OCI-LY7 (cell line): ENCODE results near the gene CACNA1D. TPM values are rescaled to one million over a fixed set of nuclear protein-coding genes. Genes with fewer than 3 reads are reported as not detected.
A peak's percentile ranks its signal among the peaks of the same experiment; 100 is the strongest.

ENCODE experiments used
- BruUV-seq: library from RNA; stranded (reverse); fragments of 400-500 nt; replicated peaks from 2 replicates; lab custom pipeline; 2021; lab: Mats Ljungman, UMichigan
- CTCF ChIA-PET: fragments of 300-600 bp; sonication (Branson Sonifier 250); formaldehyde crosslinking; loops from one replicate; lab custom pipeline; 2022; ENCODE audit warnings: antibody characterized with exemption; ENCODE audit not compliant: unreplicated experiment; lab: Charles Lee
- POLR2A ChIA-PET: fragments of 300-600 bp; sonication (Branson Sonifier 250); formaldehyde crosslinking; loops from one replicate; lab custom pipeline; 2022; ENCODE audit warnings: antibody characterized with exemption; lab: Charles Lee
- DNase-seq: peaks from one replicate; pipeline ENCODE4 v3.0.0-alpha.2; 2015; ENCODE audit warnings: low spot score
- H2AFZ ChIP-seq: fragments of 200-600 bp; sonication (generic), shearing (Covaris generic); 2 replicates; pipeline ENCODE4 v1.6.1; 2014; ENCODE audit warnings: mild to moderate bottlenecking, antibody characterized with exemption, low read length, moderate library complexity
- H3K27ac ChIP-seq: fragments of 200-600 bp; sonication (generic); 2 replicates; pipeline ENCODE4 v1.5.1; 2014; ENCODE audit warnings: mixed run types, low read depth, mild to moderate bottlenecking, moderate library complexity, low read length, inconsistent platforms; ENCODE audit not compliant: poor library complexity, severe bottlenecking
- H3K36me3 ChIP-seq: fragments of 200-600 bp; sonication (generic); 2 replicates; pipeline ENCODE4 v1.6.1; 2014; ENCODE audit warnings: mild to moderate bottlenecking, antibody characterized with exemption, low read length, moderate library complexity, mixed read lengths; ENCODE audit not compliant: insufficient read depth
- H3K4me1 ChIP-seq: fragments of 200-600 bp; sonication (generic); 2 replicates; pipeline ENCODE4 v1.5.1; 2014; ENCODE audit warnings: mild to moderate bottlenecking, low read length; ENCODE audit not compliant: insufficient read depth, poor library complexity, severe bottlenecking
- H3K4me2 ChIP-seq: fragments of 200-600 bp; sonication (generic); 2 replicates; pipeline ENCODE4 v1.6.1; 2014; ENCODE audit warnings: mild to moderate bottlenecking, low read length
- H3K4me3 ChIP-seq: fragments of 200-600 bp; sonication (generic); 2 replicates; pipeline ENCODE4 v1.5.1; 2014; ENCODE audit warnings: mild to moderate bottlenecking, low read depth, low read length; ENCODE audit not compliant: poor library complexity, severe bottlenecking
- H3K79me2 ChIP-seq: fragments of 200-600 bp; sonication (generic); 2 replicates; pipeline ENCODE4 v1.6.1; 2016; ENCODE audit warnings: low read depth, mild to moderate bottlenecking, low read length, moderate library complexity, mixed read lengths; ENCODE audit not compliant: insufficient read depth
- H3K9me2 ChIP-seq: fragments of 200-600 bp; sonication (generic); 2 replicates; pipeline ENCODE4 v1.6.1; 2016; ENCODE audit warnings: mild to moderate bottlenecking, low read length, mixed read lengths; ENCODE audit not compliant: insufficient read depth
- H3K9me3 ChIP-seq: fragments of 200-600 bp; sonication (generic); 2 replicates; pipeline ENCODE4 v1.6.1; 2014; ENCODE audit warnings: mild to moderate bottlenecking, mixed run types, low read length, mixed read lengths
- H4K20me1 ChIP-seq: fragments of 200-600 bp; sonication (generic); 2 replicates; pipeline ENCODE4 v1.6.1; 2014; ENCODE audit warnings: mild to moderate bottlenecking, antibody characterized with exemption, low read length, moderate library complexity, mixed read lengths; ENCODE audit not compliant: insufficient read depth
- EZH2phosphoT487 ChIP-seq: fragments of 200-600 bp; sonication (generic); IDR thresholded peaks from 2 replicates; pipeline ENCODE4 v1.6.1; 2018; ENCODE audit warnings: low read depth, borderline replicate concordance, mild to moderate bottlenecking, mixed run types, antibody characterized with exemption, low read length, moderate library complexity, mixed read lengths
- intact Hi-C: fragments of 100-400 bp; cut with micrococcal nuclease; formaldehyde crosslinking; loops from one replicate; pipeline ENCODE4 v1.10.0; 2022; ENCODE audit not compliant: unreplicated experiment
- total RNA-seq, 2 experiments: library from RNA; depleted of rRNA in 1 of 2; stranded (reverse); fragments of >200 nt in 1 of 2; shearing (Covaris generic) in 1 of 2; gene quantifications; 2 replicates each; pipeline ENCODE4 v1.2.3, GENCODE V29; 2014 to 2022
- TF ChIP-seq, protein P1 (sequence below): fragments of 200-600 bp; sonication (generic); conservative IDR thresholded peaks from 2 replicates; pipeline ENCODE4 v1.5.1; 2014; ENCODE audit warnings: mild to moderate bottlenecking, antibody characterized with exemption, low read length, moderate library complexity, mixed read lengths

CACNA1D gene
- total RNA-seq, 2 experiments from 2014 or later = 0.42 TPM; not detected in 1

DNA sequence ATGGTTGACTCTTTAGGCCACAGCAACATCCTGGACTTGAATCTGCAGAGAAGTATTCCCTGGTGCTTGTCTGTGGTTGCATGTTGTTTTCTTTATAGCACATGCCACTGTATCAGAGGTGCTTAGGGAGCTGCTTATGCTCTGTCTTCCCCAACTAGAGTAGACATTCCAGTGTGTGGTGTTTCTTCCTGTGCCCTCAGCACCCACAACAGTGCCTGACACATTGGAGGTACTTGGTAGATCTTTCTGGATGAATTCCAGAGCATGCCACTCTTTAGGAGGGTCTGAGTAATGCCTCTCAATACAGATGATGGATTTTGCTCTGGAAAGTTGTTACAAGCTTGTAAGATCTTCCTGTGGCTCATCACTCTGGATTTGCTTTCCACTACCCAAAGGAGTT lies 234.2 kb downstream of the CACNA1D start:
- Histone ChIP-seq H3K4me1 (no peaks in the 10 kb centered on the region), H3K9me3 (no peaks in the 10 kb centered on the region), H3K79me2 (no peaks in the 10 kb centered on the region), H3K4me2 (no peak overlapping the region), H3K9me2 (no peaks in the 10 kb centered on the region), H2AFZ (no peak overlapping the region), H3K4me3 (no peak overlapping the region), H4K20me1 (no peaks in the 10 kb centered on the region), H3K27ac (no peak overlapping the region), H3K36me3 (no peaks in the 10 kb centered on the region)
- intact Hi-C loops = no loop called here
- no peak for TF ChIP-seq EZH2phosphoT487
- TF ChIP-seq, protein P1, sequence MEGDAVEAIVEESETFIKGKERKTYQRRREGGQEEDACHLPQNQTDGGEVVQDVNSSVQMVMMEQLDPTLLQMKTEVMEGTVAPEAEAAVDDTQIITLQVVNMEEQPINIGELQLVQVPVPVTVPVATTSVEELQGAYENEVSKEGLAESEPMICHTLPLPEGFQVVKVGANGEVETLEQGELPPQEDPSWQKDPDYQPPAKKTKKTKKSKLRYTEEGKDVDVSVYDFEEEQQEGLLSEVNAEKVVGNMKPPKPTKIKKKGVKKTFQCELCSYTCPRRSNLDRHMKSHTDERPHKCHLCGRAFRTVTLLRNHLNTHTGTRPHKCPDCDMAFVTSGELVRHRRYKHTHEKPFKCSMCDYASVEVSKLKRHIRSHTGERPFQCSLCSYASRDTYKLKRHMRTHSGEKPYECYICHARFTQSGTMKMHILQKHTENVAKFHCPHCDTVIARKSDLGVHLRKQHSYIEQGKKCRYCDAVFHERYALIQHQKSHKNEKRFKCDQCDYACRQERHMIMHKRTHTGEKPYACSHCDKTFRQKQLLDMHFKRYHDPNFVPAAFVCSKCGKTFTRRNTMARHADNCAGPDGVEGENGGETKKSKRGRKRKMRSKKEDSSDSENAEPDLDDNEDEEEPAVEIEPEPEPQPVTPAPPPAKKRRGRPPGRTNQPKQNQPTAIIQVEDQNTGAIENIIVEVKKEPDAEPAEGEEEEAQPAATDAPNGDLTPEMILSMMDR = no peak
- no peak for DNase-seq
- BruUV-seq = no TSS peak
- ChIA-PET CTCF (no interaction called here), POLR2A (no interaction called here)

DNA sequence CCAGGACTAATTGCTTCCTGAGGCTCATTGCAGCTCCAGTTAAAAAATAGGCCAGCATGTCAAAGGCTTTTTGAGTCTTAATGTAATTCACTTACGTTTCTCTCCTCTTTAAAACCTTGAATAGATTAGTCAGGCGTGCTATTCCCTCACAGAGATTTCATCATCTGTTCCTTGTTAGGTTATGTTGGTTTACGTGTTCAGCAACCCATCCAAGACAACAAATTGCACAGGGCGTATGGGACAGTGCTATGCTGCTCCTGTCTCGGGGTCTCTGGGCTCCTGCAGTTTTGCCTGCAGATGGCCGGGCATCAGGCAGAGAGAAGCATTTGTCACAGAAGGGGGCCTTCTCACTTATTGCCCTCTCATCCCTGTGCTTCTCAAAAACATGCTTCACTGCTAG lies 234.7 kb downstream of the CACNA1D start:
- no peaks in the 10 kb centered on the region for H3K79me2 ChIP-seq
- no peak for DNase-seq
- H4K20me1 ChIP-seq = no peaks in the 10 kb centered on the region
- H3K4me1 ChIP-seq = no peaks in the 10 kb centered on the region
- intact Hi-C loops = no loop called here
- no peak overlapping the region for H2AFZ ChIP-seq
- no peaks in the 10 kb centered on the region for H3K36me3 ChIP-seq
- ChIA-PET CTCF (interaction anchor here (0.9 kb wide), 1 partner anchor 15 kb away, joined by 3 read pairs; no protein-coding TSS in a partner anchor), POLR2A (no interaction called here)
- TF ChIP-seq EZH2phosphoT487 = no peak
- TF ChIP-seq, protein P1 = no peak
- no peaks in the 10 kb centered on the region for H3K9me2 ChIP-seq
- BruUV-seq = no TSS peak
- H3K9me3 ChIP-seq = no peaks in the 10 kb centered on the region
- H3K4me3 ChIP-seq = no peak overlapping the region
- no peak overlapping the region for H3K4me2 ChIP-seq
- H3K27ac ChIP-seq = no peak overlapping the region

DNA sequence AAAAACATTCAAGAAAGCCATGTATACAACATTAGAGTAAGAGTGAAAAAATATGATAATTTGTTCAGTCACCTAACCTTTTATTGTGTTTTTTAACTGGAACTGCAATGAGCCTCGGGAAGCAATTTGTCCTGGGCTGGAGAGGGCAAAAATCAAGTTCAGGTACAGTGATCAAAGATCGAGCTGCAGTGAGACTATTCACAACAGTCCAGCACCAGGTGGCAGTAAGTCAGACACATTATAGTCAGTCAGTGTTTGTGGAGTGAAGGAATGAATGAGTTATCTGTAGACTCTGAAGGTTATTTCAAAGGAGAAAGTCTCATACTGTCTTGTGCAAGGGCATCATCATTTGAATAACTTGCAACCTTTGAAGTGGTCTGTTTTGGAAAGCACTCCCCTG lies 235.2 kb downstream of the CACNA1D start:
- no TSS peak for BruUV-seq
- Histone ChIP-seq H3K36me3 (no peaks in the 10 kb centered on the region), H3K9me3 (no peaks in the 10 kb centered on the region), H3K9me2 (no peaks in the 10 kb centered on the region), H3K4me2 (no peak overlapping the region), H2AFZ (no peak overlapping the region), H3K4me3 (no peak overlapping the region), H4K20me1 (no peaks in the 10 kb centered on the region), H3K27ac (no peak overlapping the region), H3K4me1 (no peaks in the 10 kb centered on the region), H3K79me2 (no peaks in the 10 kb centered on the region)
- TF ChIP-seq, protein P1 = peak; percentile 48
- TF ChIP-seq EZH2phosphoT487 = no peak
- intact Hi-C loops = no loop called here
- peak; percentile 16 for DNase-seq
- ChIA-PET CTCF (interaction anchor here (0.9 kb wide), 1 partner anchor 15 kb away, joined by 3 read pairs; no protein-coding TSS in a partner anchor), POLR2A (interaction anchor here (0.8 kb wide), 1 partner anchor 9 kb away, joined by 3 read pairs; no protein-coding TSS in a partner anchor)
